Activated effector memory CD4-positive, alpha-beta T cell treated with Interleukin-2 at 50 U/mL for 16 hours (primary cell): Measurements from ENCODE around the gene NDUFAF4.
"Not testable (repeated sequence)": the region's sequence is repeated elsewhere in the genome, so short reads cannot be mapped to it uniquely, and the experiment has no call there.

Experiments
- DNase-seq: peaks from one replicate; pipeline ENCODE4 v3.0.0-alpha.2; 2020

The NDUFAF4 gene

DNA sequence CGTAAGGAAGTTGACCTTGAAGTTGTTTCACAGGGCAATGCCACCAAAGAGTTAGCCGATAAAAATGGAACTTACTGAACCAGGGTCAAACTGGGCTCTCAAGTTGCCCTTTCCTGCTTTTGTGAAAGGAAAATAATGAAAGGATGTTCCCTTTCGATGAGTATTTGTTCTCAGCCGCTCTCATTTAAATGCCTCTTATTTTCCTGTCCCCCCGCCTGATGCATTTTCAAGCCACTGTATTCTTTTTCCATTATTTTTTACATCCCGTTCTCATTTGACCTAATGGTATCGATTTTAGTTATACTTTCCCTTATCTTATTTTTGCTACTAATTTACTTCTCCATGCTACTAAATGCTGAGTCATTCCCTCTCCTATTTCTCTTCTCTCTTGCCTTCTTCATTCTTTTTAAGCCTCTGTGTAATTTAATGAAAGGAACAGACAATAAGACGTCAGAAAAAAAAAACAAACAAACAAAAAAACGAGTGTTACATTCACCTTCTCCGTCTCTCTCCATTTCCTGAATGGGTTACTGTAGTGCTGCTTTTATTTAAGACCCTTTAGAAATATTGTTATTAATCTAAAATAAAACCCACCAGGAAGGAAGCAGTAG, 655 bp upstream of the NDUFAF4 start:
- no peak for DNase-seq

DNA sequence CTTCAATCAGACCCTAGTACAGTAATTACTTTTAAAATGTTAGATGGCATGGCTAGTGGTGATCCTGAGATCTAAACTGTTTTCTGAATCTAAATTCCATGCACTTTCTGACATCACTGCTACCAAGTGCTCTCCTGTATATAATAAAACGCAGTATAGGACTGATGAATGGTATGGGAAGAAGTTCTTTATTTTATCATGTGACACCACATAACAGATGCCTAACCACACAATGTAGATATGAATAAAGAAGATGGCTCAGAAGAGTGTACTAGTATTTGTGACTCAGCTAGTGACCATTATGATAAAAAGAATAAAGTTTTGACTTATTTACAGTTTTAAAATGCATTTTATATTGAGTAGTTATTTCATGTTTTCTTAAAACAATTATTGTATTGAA, 8.5 kb downstream of the NDUFAF4 start:
- DNase-seq: no peak

DNA sequence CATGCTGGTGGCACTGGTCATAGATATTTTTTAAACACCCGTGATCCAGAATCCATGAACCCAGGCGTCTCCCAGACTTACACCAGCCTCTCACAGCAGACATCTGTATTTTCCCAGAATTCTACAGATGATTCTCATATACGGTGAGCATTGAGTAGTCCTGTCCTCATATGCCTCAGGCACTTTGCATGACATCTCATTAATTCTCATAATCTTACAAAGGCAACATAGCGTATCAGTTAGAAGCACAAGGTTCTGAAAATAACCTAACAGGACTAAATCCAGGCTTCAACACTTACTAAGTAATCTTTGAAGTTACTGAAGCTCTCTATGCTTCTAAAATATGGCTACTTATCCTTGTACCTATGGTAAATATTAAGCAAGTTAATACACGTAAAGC, 8.9 kb downstream of the NDUFAF4 start:
- no peak for DNase-seq

DNA sequence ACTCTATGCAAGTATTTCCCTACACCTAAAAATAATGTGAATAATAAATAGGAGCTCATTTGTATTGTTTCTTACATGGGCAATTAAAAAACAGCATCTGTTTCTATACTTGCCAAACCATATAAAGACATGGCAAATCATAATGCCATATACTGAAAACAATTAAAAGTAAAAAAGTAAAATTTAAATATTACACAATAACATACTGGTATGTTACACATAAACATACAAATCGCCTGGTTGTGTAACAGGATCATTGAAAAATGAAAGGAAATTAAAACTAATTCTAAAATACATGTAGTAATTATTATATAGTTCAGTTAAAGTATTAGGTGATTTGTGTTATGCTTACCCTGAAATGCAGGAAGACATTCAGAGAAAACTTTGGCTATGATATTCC, 11.2 kb downstream of the NDUFAF4 start:
- DNase-seq: no peak

DNA sequence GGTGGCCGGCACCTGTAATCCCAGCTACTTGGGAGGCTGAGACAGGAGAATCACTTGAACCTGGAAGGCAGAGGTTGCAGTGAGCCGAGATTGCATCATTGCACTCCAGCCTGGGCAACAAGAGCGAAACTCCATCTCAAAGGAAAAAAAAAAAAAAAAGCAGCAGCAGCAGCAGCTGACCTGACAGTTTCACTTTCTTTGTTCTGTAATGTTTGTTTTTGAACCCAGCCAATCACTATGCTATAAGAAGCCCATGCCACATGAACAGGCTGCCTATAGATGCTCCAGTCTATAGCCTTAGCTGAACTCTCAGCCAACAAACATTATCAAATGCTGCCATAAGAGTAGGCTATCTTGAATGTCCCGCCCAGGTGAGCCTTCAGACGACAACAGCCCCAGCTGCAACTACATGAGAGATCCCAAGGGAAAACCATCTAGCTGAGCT, 12.5 kb downstream of the NDUFAF4 start:
- DNase-seq: not testable (repeated sequence)

DNA sequence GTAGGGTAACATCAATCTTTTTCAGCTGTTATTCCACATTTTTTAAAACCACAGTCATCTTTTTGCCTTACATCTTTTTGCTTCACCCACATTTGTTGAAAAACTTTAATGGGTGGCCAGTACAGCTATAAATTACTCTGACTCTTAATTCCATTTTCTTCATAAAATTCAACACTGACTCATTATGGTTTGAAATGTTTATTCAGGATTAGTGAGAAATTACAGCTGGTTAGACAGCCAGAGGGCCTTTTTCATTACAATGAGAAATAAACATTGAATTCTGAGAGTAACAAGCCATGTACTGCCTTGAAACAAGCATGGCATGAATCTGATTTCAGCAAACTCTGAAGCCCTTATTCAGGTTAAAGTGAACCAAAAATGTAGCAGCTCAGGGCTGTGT, 19.5 kb downstream of the NDUFAF4 start:
- DNase-seq: no peak

DNA sequence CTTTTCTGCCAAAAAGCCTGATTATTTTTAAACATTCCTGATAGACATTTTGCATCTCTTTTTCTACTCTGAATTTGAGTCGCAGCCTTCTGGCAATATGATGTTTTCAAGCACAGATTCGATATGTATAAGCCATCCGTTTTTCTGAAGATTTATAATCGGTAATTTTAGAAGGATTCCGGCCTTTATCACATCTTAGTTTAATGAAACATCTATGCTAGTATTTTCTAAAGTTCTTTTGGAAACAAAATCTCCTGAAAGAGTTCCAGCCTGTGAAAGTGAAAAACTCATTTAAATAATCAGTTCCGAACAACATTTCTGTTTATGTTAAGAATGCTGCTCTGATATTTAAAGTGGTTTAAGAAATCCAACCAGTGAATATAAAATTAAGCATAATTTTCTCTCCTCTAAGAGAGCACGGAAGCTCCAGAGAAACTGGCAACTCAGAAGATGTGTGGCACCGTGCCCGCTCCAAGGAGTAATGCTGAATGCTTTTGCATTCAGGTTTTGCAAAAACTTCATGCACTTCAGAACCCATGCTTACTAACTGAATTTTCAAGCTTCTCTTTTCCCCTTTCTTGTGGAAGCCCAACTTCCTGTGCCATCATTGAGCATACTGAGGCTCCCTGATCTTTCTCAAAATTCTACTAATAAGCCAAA, 20.7 kb downstream of the NDUFAF4 start:
- DNase-seq: no peak

DNA sequence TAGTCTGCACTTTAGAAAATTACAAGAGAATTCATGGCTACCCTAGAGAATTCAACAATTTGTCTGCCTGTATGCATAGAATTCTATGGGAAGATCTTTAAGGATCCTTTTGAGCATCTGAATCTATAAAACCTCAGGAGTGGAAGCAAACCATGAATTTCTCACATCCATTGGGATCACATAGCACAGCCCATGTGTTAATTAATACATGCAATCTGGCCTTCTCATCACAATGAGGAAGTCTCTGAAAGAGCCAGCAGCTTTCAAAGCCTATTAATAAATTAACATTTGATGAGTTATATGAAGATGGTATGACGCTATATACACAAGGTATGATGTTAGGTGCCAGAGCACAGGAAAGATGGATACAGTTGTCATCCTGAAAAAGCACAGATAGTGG, 24.7 kb downstream of the NDUFAF4 start:
- DNase-seq: no peak

DNA sequence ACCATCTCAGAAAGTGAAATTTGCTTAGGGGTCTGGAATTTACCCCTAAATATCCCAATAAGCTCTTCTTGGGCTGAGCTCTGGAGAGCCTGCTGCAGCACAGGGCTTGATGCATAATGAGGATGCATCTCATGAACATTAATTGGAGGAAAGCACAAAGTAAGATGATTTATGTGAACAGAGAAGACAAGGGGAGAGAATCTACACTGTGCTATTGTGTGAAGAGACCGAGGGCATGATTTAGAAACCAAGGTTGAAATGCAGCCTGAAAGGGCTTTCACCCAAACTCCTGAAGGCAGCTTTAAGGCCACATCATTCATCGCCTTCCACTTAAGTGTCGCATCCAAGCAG, 32.7 kb downstream of the NDUFAF4 start:
- no peak for DNase-seq

DNA sequence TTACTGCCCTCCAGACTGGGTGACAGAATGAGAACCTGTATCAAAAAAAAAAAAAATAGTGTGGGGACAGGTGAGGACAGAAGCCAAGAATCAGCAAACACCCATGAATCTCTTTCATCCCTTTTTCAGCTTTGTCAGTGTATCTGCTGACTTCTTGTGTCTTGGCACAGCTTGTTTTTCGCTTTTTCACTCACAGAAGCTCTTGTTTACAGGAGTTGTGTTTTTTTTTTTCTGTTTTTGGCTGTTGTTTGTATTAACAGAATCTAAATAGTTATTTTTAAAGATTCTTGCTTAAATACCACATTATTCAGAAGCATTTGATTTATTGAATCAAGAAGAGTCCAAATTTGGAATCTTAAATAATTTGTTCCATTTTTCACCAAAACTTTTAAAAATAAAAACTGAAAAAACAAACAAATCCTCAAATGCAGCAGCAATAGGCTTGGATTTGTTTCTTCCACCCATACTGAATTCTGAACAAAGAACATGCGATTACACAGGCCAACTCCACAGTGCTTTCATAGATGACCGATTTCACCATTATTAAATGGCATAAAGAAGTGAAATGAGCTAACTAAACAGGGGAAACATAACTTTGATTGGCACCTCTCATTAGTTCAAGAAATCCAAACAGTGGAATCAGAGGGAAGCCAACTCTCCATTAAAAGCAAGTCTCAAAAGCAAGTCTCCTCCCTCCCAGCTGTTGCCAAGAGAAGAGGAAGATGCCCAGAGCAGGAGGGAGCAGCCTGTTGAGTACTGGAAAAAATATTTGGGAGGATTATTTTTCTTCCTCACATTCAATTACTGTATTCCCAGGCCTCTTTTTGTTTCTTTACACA, 33.3 kb downstream of the NDUFAF4 start:
- DNase-seq: no peak

DNA sequence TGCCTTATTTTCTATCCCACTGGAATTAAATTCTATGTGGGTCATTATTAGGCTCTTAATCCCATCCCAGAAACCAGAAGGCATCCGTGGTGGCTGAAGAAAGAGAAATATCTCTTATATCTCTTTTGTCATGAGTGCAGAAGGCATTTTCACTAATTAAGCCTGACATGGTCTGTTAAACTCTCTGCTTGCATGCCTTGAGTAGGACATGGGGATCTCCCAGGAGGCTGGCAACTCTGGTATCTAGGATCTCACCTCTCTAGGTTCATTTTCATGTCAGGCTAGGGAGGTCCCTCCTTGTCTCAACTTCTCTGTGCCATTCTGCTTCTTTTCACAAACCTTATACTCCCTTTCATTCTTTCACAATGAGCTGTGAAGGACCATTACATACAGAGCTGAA, 35.1 kb downstream of the NDUFAF4 start:
- no peak for DNase-seq

DNA sequence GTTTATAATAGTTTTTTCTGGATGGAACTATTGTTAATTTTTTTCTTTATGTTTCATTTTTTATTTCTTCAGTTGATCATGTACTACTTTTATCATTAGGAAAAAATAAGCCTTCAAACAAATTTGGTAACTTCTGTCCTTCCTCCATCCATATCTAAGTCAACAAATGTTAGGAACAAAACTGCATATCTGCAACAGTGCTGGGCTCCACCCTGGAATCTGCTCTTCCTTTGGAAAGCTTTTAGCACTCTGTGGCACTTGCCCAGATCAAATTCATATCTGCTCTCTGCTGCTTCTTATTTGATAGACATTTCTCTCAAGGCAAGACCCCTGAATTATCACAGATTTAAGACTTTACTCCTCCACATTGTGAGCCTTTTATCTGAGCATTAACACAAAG, 36.1 kb downstream of the NDUFAF4 start:
- no peak for DNase-seq

DNA sequence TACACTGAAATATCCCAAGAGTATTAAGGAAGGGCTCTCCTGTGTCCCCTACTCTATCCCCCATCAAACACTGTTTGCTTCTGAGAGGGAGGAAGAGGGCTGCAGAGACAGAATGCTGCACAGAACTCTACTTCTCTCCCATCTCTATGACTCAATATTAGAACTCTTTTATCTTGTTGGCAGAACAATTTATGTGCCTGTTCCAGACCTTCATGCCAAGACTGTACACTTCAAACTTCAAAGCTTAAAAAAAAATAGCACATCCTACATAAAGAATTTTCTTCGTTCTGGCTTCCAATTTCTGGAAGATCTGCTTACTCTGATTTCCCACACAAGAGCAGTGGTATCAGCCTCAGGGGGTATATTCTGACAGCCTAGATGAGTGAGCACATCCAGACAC, 40.8 kb downstream of the NDUFAF4 start:
- DNase-seq: no peak

DNA sequence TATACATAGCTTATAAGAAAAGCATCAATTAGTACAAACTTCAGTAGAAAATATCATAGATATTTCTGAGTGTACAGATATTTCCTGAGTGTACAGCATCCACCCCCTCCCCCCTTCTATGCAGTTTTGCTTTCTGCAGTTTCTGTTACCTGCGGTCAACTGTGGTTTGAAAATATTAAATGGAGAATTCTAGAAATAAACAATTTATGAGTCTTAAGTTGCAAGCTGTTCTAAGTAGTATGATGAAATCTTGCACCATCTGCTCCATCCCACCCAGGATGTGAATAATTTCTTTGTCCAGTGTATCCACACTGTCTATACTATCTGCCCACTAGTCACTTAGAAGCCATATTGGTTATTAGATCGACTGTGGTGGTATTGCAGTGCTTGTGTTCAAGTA, 44.6 kb downstream of the NDUFAF4 start:
- DNase-seq: no peak

DNA sequence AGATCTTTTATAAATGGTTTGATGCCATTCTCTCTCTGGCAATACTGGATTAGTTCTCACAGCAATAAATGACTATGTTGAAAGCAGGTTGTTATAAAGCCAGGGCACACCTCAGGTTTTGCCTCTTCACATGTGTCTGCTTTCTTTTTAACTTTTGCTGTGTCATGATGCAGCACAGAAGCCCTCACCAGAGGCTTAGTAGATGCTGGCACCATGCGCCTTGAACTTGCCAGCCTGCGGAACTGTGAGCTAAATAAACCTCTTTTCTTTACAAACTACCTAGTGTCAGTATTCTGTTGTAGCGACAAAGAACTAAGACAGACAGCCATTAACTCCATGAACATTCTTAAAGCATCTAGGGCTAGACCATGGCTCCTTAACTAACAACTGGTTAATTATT, 45.1 kb downstream of the NDUFAF4 start:
- no peak for DNase-seq

DNA sequence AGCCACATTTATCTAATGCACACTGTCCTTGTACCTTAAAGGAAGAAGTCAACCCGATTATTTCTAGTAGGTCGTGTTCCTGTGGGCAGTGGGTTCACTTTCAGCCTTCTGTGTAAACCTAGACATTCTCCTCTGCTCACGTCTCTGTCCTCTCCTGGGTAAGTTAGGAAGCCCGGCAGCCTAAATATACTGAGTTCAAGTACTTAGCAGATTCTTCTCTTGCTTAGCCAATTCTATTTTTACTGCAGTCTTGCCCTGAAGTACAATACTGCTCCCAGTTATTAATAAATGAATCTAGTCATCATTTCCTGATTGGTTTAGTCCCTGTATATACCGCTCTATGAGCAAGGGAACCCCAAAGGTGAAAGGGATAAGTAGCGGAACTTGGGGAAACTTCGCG, 45.8 kb downstream of the NDUFAF4 start:
- DNase-seq: no peak

DNA sequence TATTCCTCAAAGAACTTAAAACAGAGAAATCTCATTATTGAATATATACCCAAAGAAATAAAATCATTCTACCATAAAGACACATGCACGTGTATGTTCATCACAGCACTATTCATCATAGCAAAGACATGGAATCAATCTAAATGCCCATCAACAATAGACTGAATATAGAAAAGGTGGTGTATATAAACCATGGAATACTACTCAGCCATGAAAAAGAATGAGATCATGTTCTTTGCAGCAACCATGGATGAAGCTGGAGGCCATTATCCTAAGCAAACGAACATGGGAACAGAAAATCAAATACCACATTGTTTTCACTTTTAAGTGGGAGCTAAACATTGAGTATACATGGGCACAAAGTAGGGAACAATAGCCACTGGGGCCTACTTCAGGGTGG, 48.1 kb downstream of the NDUFAF4 start:
- DNase-seq: no peak

DNA sequence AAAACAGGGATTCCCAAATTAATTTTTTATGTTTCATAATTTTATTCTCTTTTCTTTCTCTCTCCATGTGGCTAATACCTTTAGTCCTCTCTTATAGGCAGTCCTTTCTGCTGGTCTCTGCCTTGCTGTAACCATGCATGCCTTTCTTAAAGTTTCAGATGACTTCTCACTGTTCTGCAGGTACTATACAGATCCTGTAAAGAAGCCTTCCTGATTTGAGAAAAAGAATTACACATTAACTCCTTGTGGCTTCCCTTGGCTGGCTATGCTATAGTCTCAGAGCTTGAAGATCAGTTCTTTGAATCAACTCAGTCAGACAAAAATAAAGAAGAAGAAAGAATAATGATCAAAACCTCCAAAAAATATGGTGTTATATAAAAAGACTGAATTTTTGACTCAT, 53.2 kb downstream of the NDUFAF4 start:
- no peak for DNase-seq

DNA sequence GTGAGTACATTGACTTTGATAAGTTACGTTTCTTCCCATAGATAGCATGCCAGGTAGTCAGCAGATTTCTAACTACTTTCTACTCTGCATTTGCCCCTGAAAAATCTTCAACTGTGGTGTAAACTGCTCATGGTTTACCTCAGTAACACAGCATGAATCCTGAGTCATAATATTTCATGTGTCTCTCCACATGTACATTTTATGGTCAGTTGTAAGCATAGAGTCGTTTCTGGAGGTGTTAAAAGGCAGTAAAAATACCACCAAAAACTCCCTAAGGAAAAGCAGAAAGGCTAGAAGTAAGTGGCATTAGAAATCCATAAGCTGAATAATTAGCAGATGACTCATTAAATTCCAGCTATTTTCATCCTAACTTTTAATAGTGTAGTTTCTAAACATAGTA, 56.3 kb downstream of the NDUFAF4 start:
- DNase-seq: no peak
